ENCODE data around the gene TMEM115.

Gene TMEM115

DNA sequence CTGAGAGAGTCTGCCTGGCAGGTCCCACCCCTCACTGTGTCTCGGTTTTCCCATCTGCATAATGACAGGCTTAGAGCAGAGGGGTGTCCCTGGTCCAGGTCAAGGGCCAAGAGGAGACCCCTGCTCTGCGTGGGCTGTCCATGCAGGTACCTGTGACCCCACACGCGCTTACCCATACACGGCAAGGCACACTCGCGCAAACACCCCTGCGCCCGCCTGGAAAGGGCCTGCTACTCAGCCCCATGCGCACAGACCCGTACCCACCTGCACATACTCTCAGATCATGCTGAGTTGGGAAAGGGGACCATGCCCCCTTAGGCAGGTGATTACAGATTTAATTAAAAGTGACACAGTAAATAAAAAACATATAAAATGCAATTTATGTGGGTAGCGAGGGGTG lies 23.4 kb upstream of the TMEM115 start:
- no peaks in the 10 kb centered on the region for H3K9me3 ChIP-seq (ENCODE audit: severe bottlenecking)
- TF ChIP-seq, protein P1, sequence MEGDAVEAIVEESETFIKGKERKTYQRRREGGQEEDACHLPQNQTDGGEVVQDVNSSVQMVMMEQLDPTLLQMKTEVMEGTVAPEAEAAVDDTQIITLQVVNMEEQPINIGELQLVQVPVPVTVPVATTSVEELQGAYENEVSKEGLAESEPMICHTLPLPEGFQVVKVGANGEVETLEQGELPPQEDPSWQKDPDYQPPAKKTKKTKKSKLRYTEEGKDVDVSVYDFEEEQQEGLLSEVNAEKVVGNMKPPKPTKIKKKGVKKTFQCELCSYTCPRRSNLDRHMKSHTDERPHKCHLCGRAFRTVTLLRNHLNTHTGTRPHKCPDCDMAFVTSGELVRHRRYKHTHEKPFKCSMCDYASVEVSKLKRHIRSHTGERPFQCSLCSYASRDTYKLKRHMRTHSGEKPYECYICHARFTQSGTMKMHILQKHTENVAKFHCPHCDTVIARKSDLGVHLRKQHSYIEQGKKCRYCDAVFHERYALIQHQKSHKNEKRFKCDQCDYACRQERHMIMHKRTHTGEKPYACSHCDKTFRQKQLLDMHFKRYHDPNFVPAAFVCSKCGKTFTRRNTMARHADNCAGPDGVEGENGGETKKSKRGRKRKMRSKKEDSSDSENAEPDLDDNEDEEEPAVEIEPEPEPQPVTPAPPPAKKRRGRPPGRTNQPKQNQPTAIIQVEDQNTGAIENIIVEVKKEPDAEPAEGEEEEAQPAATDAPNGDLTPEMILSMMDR (IDR thresholded peaks at IDR 0.05; ENCODE audit: low read depth, low read length) = no peak
- H3K4me3 ChIP-seq (ENCODE audit: low read depth, low read length) = no peak overlapping the region
- H3K36me3 ChIP-seq = no peaks in the 10 kb centered on the region
- DNase-seq = no peak
- H3K27ac ChIP-seq = no peak overlapping the region
- H3K27me3 ChIP-seq (ENCODE audit: insufficient read depth, low read depth, severe bottlenecking) = no peaks in the 10 kb centered on the region

DNA sequence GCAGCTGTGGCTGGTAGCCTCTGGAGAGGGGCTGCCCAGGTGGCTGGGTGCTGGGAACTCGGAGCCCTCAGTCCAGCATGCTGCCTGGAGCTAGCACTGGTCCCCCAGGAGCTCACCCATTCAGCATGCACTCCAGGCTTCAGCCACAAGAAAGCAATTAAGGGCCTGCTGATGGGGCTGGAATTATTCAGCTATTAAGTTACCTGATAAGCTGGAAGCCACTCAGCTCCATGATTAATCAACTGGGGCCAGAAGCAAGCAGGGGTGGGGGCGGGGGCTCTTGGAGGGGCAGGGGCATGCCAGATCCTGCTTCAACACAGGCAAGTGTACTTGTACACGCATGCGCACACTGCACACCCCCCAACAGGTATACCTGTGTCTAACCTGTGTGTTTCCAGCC lies 22.1 kb upstream of the TMEM115 start:
- DNase-seq = peak; percentile 48
- Histone ChIP-seq H3K36me3 (no peaks in the 10 kb centered on the region), H3K9me3 (ENCODE audit: severe bottlenecking) (no peaks in the 10 kb centered on the region), H3K27me3 (ENCODE audit: insufficient read depth, low read depth, severe bottlenecking) (no peaks in the 10 kb centered on the region), H3K27ac (peak overlapping the region; percentile 68), H3K4me3 (ENCODE audit: low read depth, low read length) (no peak overlapping the region)
- TF ChIP-seq, protein P1 (IDR thresholded peaks at IDR 0.05; ENCODE audit: low read depth, low read length) = no peak

DNA sequence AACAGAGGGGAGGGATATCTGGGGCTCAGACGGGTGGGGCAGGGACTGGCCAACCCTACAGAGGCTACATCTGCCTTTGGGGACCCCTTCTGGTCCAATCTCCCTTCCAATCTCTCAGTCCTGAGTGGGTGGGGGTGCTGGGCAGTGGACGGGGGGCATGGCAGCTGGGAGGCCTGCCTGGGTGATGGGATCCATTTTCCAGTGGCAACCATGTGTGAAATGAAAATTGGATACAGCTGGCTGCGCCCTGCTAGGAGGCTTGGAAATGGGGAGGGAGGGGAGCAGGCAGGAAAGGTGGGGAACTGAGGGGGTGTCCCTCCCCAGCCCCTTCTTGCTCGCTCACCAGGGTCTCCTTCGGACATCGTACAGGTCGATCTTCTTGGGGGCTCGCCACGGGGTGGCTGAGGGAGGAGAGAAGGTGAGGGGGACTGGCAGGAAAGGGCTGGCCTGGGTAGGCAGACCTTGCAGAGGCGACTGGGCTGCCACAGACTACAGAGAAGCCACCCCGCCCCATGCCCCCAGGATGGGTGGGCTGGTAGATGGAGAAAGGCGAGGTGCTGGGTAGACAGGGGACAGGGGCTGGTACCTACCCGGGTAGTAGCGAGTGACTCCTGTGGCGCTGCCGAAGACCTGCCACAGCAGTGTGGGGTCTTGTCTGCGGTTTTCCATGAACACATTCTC lies 21.2 kb upstream of the TMEM115 start:
- no peak overlapping the region for H3K4me3 ChIP-seq (ENCODE audit: low read depth, low read length)
- no peaks in the 10 kb centered on the region for H3K27me3 ChIP-seq (ENCODE audit: insufficient read depth, low read depth, severe bottlenecking)
- DNase-seq = no peak
- no peaks in the 10 kb centered on the region for H3K36me3 ChIP-seq
- peak overlapping the region; percentile 68 for H3K27ac ChIP-seq
- H3K9me3 ChIP-seq (ENCODE audit: severe bottlenecking) = no peaks in the 10 kb centered on the region
- TF ChIP-seq, protein P1 (IDR thresholded peaks at IDR 0.05; ENCODE audit: low read depth, low read length) = no peak

DNA sequence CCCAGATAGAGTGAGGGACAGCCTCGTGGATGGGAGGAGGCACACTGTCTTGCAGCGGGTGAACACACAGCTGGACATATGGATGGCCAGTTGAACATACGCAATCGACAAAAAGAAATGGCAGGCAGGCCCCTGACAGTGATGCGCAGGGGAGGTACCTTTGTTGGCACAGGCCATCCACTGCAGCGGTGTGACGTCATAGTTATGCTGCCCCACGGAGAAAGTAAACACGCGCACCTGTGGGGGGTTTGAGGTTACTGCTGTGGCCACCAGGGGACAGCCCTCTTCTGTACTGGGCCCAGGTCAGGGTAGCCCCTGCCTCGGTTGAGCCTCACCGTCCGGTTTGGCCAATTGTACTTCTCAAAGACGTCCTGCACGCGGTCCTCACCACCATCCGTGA lies 19.4 kb upstream of the TMEM115 start:
- H3K27me3 ChIP-seq (ENCODE audit: insufficient read depth, low read depth, severe bottlenecking) = no peaks in the 10 kb centered on the region
- TF ChIP-seq, protein P1 (IDR thresholded peaks at IDR 0.05; ENCODE audit: low read depth, low read length) = 0 out of 2 replicates have a peak, but pooled peaks have one; percentile 11
- no peak for DNase-seq
- H3K36me3 ChIP-seq = no peaks in the 10 kb centered on the region
- no peak overlapping the region for H3K4me3 ChIP-seq (ENCODE audit: low read depth, low read length)
- no peaks in the 10 kb centered on the region for H3K9me3 ChIP-seq (ENCODE audit: severe bottlenecking)
- no peak overlapping the region for H3K27ac ChIP-seq

DNA sequence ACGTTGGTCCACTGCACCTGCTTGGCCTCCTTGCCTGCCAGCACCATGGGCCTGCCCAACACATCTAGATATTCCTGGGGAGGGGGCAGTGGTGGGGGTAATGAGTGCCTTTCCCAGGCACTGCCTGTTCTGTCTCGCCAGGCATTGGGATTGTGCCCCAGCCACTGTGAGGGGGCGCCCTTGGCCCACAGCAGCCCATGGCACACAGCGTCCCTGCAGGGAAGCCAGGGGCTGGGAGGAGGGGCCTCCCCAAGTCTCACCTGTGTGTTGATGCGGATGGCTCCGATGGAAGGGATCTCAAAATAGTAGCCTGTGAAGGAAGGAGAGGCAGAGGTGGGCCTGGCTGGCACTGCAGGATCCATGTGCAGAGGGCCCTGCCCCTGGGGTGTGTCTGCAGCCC lies 18.7 kb upstream of the TMEM115 start:
- H3K27ac ChIP-seq = no peak overlapping the region
- no peak overlapping the region for H3K4me3 ChIP-seq (ENCODE audit: low read depth, low read length)
- no peaks in the 10 kb centered on the region for H3K36me3 ChIP-seq
- no peaks in the 10 kb centered on the region for H3K27me3 ChIP-seq (ENCODE audit: insufficient read depth, low read depth, severe bottlenecking)
- no peaks in the 10 kb centered on the region for H3K9me3 ChIP-seq (ENCODE audit: severe bottlenecking)
- TF ChIP-seq, protein P1 (IDR thresholded peaks at IDR 0.05; ENCODE audit: low read depth, low read length) = no peak
- no peak for DNase-seq
